Activated CD4-positive, alpha-beta memory T cell treated with anti-CD3 and anti-CD28 coated beads for 36 hours (primary cell): ENCODE results near the gene INTU. TPM values are rescaled to one million over a fixed set of nuclear protein-coding genes. Genes with fewer than 3 reads are reported as not detected.
A peak's percentile ranks its signal among the peaks of the same experiment; 100 is the strongest.

ENCODE experiments used
- CTCF ChIA-PET: fragments of 350-600 bp; sonication (Branson Sonifier 250); formaldehyde crosslinking; loops from one replicate; lab custom pipeline; 2021; ENCODE audit warnings: antibody characterized with exemption, inconsistent platforms; lab: Charles Lee
- POLR2A ChIA-PET: fragments of 350-600 bp; sonication (Branson Sonifier 250); formaldehyde crosslinking; loops from one replicate; lab custom pipeline; 2021; ENCODE audit warnings: antibody characterized with exemption; lab: Charles Lee
- DNase-seq: peaks from one replicate; pipeline ENCODE4 v3.0.0-alpha.2; 2020
- H3K27ac Mint-ChIP-seq: one replicate; pipeline ENCODE4 v1.8.0; 2021; ENCODE audit warnings: mixed read lengths
- H3K27me3 Mint-ChIP-seq: one replicate; pipeline ENCODE4 v1.8.0; 2021; ENCODE audit warnings: mixed read lengths
- H3K36me3 Mint-ChIP-seq: one replicate; pipeline ENCODE4 v1.8.0; 2021; ENCODE audit warnings: mixed read lengths
- H3K4me1 Mint-ChIP-seq: one replicate; pipeline ENCODE4 v1.8.0; 2021; ENCODE audit warnings: low read depth, mixed read lengths
- H3K4me3 Mint-ChIP-seq: one replicate; pipeline ENCODE4 v1.8.0; 2021; ENCODE audit warnings: mild to moderate bottlenecking, mixed read lengths
- H3K9me3 Mint-ChIP-seq: one replicate; pipeline ENCODE4 v1.8.0; 2021; ENCODE audit warnings: mixed read lengths
- intact Hi-C: fragments of 100-400 bp; cut with micrococcal nuclease; formaldehyde crosslinking; loops from one replicate; pipeline ENCODE4 v1.15.1; 2023
- total RNA-seq, 2 experiments: library from RNA; stranded (reverse); gene quantifications; one replicate each; pipeline ENCODE4 v1.2.3, GENCODE V29; 2021

The INTU gene
- total RNA-seq, 2 experiments from 2014 or later, result 0.19 to 0.48 TPM

DNA sequence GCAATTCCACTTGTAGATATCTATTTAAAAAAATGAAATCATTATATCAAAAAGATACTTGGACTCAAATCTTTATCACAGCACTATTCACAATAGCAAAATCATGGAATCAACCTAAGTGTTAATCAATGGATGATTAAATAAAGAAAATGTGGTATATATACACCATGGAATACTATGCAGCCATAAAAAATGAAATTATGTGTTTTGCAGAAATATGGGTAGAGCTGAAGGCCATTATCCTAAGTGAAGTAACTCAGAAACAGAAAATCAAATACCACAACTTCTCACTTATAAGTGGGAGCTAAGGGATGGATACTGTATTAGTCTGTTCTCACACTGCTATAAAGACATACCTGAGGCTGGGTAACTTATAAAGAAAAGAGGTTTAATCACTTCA lies 14.3 kb upstream of the INTU start:
- Mint-ChIP-seq H3K27ac (no peak overlapping the region), H3K9me3 (peaks cover 3% of the 10 kb centered on the region), H3K4me3 (no peak overlapping the region), H3K36me3 (no peaks in the 10 kb centered on the region), H3K4me1 (peaks cover 3% of the 10 kb centered on the region), H3K27me3 (peaks cover 23% of the 10 kb centered on the region)
- intact Hi-C loops, result no loop called here
- no peak for DNase-seq
- CTCF ChIA-PET, result no interaction called here
- POLR2A ChIA-PET, result no interaction called here

- intact Hi-C loops, result loop anchor here (10.0 kb wide), 1 partner anchor 262 kb away; the partner anchor contains the start of gene PLK4
- Mint-ChIP-seq H3K9me3 (peaks cover 3% of the 10 kb centered on the region), H3K27ac (no peak overlapping the region), H3K27me3 (peaks cover 40% of the 10 kb centered on the region), H3K4me3 (no peak overlapping the region), H3K36me3 (no peaks in the 10 kb centered on the region), H3K4me1 (peaks cover 8% of the 10 kb centered on the region)
- POLR2A ChIA-PET, result no interaction called here
- no peak for DNase-seq
- CTCF ChIA-PET, result interaction anchor here (1.1 to 1.3 kb wide), 2 partner anchors 10 to 36 kb away, joined by 3 read pairs; partner anchors contain the start of gene INTU
These were observed 10.2 kb upstream of the INTU start for GRCh38 chr4:127622621-127622920.

- POLR2A ChIA-PET, result no interaction called here
- CTCF ChIA-PET, result interaction anchor here (1.1 to 1.3 kb wide), 2 partner anchors 9 to 36 kb away, joined by 3 read pairs; partner anchors contain the start of gene INTU
- H3K27me3 Mint-ChIP-seq, result peaks cover 40% of the 10 kb centered on the region
- no peak overlapping the region for H3K27ac Mint-ChIP-seq
- H3K36me3 Mint-ChIP-seq, result no peaks in the 10 kb centered on the region
- H3K4me1 Mint-ChIP-seq, result peaks cover 8% of the 10 kb centered on the region
- peak overlapping the region; percentile 12 for H3K4me3 Mint-ChIP-seq
- DNase-seq, result no peak
- peaks cover 3% of the 10 kb centered on the region for H3K9me3 Mint-ChIP-seq
- intact Hi-C loops, result loop anchor here (10.0 kb wide), 1 partner anchor 262 kb away; the partner anchor contains the start of gene PLK4
These were observed 9.6 kb upstream of the INTU start for GRCh38 chr4:127622921-127623796.

DNA sequence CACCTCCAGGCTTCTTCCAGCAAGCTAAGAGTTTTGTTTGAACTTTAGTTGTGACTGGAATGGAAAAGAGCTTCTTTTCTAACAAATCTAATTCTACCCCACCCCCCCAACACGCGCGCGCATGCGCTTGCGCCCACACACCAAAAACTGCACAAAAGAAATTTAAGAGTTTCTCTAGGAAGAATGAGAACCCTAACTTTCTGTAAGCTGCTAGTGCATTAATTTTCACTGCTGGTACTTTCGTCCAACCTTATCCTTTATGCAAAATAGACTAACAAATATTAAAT lies 9.0 kb upstream of the INTU start:
- Mint-ChIP-seq H3K4me3 (peak overlapping the region; percentile 12), H3K9me3 (peaks cover 1% of the 10 kb centered on the region), H3K27ac (no peak overlapping the region), H3K27me3 (peaks cover 42% of the 10 kb centered on the region), H3K36me3 (no peaks in the 10 kb centered on the region), H3K4me1 (peaks cover 8% of the 10 kb centered on the region)
- ChIA-PET POLR2A (no interaction called here), CTCF (interaction anchor here (1.1 to 1.3 kb wide), 2 partner anchors 9 to 37 kb away, joined by 3 read pairs; partner anchors contain the start of gene INTU)
- intact Hi-C loops, result loop anchor here (10.0 kb wide), 1 partner anchor 261 kb away; the partner anchor contains the start of gene PLK4
- DNase-seq, result no peak

- Mint-ChIP-seq H3K4me3 (no peak overlapping the region), H3K4me1 (peaks cover 8% of the 10 kb centered on the region), H3K27ac (no peak overlapping the region), H3K9me3 (no peaks in the 10 kb centered on the region), H3K36me3 (no peaks in the 10 kb centered on the region), H3K27me3 (peaks cover 38% of the 10 kb centered on the region)
- ChIA-PET CTCF (no interaction called here), POLR2A (no interaction called here)
- intact Hi-C loops, result loop anchor here (10.0 kb wide), 1 partner anchor 261 kb away; the partner anchor contains the start of gene PLK4
- no peak for DNase-seq
These were observed 8.6 kb upstream of the INTU start for GRCh38 chr4:127624173-127624572.

- no peaks in the 10 kb centered on the region for H3K9me3 Mint-ChIP-seq
- H3K27ac Mint-ChIP-seq, result no peak overlapping the region
- ChIA-PET CTCF (no interaction called here), POLR2A (no interaction called here)
- peaks cover 31% of the 10 kb centered on the region for H3K27me3 Mint-ChIP-seq
- no peak overlapping the region for H3K4me3 Mint-ChIP-seq
- intact Hi-C loops, result loop anchor here (10.0 kb wide), 1 partner anchor 255 kb away; the partner anchor contains the start of gene PLK4
- no peaks in the 10 kb centered on the region for H3K36me3 Mint-ChIP-seq
- DNase-seq, result no peak
- peaks cover 8% of the 10 kb centered on the region for H3K4me1 Mint-ChIP-seq
These were observed 3.4 kb upstream of the INTU start for GRCh38 chr4:127629371-127629770.

DNA sequence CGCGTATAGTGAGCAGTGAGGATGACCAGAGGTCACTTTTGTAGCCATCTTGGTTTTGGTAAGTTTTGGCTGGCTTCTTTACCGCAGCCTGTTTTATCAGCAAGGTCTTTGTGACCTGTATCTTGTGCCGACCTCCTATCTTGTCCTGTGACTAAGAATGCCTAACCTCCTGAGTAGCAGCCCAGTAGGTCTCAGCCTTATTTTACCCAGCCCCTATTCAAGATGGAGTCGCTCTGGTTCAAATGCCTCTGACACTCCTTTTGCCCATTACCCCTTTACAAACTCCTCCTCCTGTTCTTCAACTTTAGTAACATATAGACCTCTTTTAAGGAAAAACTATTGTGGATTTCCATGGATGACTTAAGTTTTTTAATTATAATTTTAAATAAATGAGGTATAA lies 2.6 kb upstream of the INTU start:
- DNase-seq, result no peak
- peaks cover 29% of the 10 kb centered on the region for H3K27me3 Mint-ChIP-seq
- H3K27ac Mint-ChIP-seq, result no peak overlapping the region
- no peak overlapping the region for H3K4me3 Mint-ChIP-seq
- intact Hi-C loops, result no loop called here
- no peaks in the 10 kb centered on the region for H3K36me3 Mint-ChIP-seq
- peaks cover 8% of the 10 kb centered on the region for H3K4me1 Mint-ChIP-seq
- POLR2A ChIA-PET, result no interaction called here
- no peaks in the 10 kb centered on the region for H3K9me3 Mint-ChIP-seq
- CTCF ChIA-PET, result no interaction called here

- ChIA-PET POLR2A (no interaction called here), CTCF (no interaction called here)
- peaks cover 30% of the 10 kb centered on the region for H3K27me3 Mint-ChIP-seq
- no peak for DNase-seq
- no peak overlapping the region for H3K27ac Mint-ChIP-seq
- H3K36me3 Mint-ChIP-seq, result no peaks in the 10 kb centered on the region
- intact Hi-C loops, result no loop called here
- no peaks in the 10 kb centered on the region for H3K9me3 Mint-ChIP-seq
- peaks cover 8% of the 10 kb centered on the region for H3K4me1 Mint-ChIP-seq
- no peak overlapping the region for H3K4me3 Mint-ChIP-seq
These were observed 1.3 kb upstream of the INTU start for GRCh38 chr4:127631420-127631819.

- intact Hi-C loops, result no loop called here
- Mint-ChIP-seq H3K9me3 (no peaks in the 10 kb centered on the region), H3K4me3 (no peak overlapping the region), H3K27ac (no peak overlapping the region), H3K4me1 (peaks cover 8% of the 10 kb centered on the region), H3K36me3 (no peaks in the 10 kb centered on the region), H3K27me3 (peaks cover 24% of the 10 kb centered on the region)
- CTCF ChIA-PET, result interaction anchor here (1.7 kb wide), 1 partner anchor 9 kb away, joined by 3 read pairs; no protein-coding TSS in a partner anchor
- POLR2A ChIA-PET, result no interaction called here
- no peak for DNase-seq
These were observed 1.4 kb downstream of the INTU start for GRCh38 chr4:127634181-127634580.

DNA sequence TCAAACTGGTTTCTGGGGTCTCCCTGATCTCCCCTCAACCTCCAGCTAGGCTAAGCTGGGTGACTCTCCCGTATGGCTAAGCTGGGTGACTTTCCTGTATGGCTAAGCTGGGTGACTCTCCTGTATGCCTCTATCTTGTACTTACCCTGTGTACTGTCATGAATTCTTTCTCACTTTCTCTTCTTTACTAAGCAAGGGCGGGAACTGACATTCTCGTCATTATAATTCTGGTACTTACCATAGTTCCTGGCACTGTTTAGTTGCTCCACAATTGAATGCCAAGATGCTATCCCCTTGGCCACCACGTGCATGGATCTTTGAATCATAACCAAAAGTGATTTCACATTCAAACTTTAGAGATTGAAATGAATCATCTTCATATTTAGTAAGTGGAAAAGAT lies 8.8 kb downstream of the INTU start:
- intact Hi-C loops, result no loop called here
- peaks cover 4% of the 10 kb centered on the region for H3K27me3 Mint-ChIP-seq
- H3K4me1 Mint-ChIP-seq, result no peaks in the 10 kb centered on the region
- POLR2A ChIA-PET, result no interaction called here
- H3K36me3 Mint-ChIP-seq, result no peaks in the 10 kb centered on the region
- DNase-seq, result no peak
- CTCF ChIA-PET, result no interaction called here
- no peaks in the 10 kb centered on the region for H3K9me3 Mint-ChIP-seq
- H3K4me3 Mint-ChIP-seq, result no peak overlapping the region
- H3K27ac Mint-ChIP-seq, result no peak overlapping the region

GRCh38 chr4:127642169-127642568 lies 9.4 kb downstream of the INTU start:
- Mint-ChIP-seq H3K36me3 (no peaks in the 10 kb centered on the region), H3K4me3 (no peak overlapping the region), H3K27me3 (peaks cover 3% of the 10 kb centered on the region), H3K27ac (no peak overlapping the region), H3K4me1 (no peaks in the 10 kb centered on the region), H3K9me3 (no peaks in the 10 kb centered on the region)
- POLR2A ChIA-PET, result no interaction called here
- no peak for DNase-seq
- intact Hi-C loops, result no loop called here
- CTCF ChIA-PET, result no interaction called here

GRCh38 chr4:127643791-127644190 lies 11.0 kb downstream of the INTU start:
- no peak overlapping the region for H3K27ac Mint-ChIP-seq
- no peaks in the 10 kb centered on the region for H3K9me3 Mint-ChIP-seq
- POLR2A ChIA-PET, result no interaction called here

More at GRCh38 chr4:127643791-127644190, 11.0 kb downstream of the INTU start:
- CTCF ChIA-PET, result interaction anchor here (1.5 kb wide), 1 partner anchor 10 kb away, joined by 3 read pairs; no protein-coding TSS in a partner anchor
- no peaks in the 10 kb centered on the region for H3K4me1 Mint-ChIP-seq
- no peaks in the 10 kb centered on the region for H3K36me3 Mint-ChIP-seq
- intact Hi-C loops, result no loop called here
- no peak for DNase-seq
- H3K4me3 Mint-ChIP-seq, result no peak overlapping the region
- peaks cover 3% of the 10 kb centered on the region for H3K27me3 Mint-ChIP-seq
